HG03575 (cell line): ENCODE results near the gene COL15A1.

Source experiments
- ATAC-seq: cut with Tn5 transposase; IDR thresholded peaks from one replicate; pipeline ENCODE4 v1.9.1; 2021; ENCODE audit not compliant: unreplicated experiment, insufficient number of reproducible peaks, low FRiP score; ENCODE audit errors: extremely low read depth

COL15A1 gene

DNA sequence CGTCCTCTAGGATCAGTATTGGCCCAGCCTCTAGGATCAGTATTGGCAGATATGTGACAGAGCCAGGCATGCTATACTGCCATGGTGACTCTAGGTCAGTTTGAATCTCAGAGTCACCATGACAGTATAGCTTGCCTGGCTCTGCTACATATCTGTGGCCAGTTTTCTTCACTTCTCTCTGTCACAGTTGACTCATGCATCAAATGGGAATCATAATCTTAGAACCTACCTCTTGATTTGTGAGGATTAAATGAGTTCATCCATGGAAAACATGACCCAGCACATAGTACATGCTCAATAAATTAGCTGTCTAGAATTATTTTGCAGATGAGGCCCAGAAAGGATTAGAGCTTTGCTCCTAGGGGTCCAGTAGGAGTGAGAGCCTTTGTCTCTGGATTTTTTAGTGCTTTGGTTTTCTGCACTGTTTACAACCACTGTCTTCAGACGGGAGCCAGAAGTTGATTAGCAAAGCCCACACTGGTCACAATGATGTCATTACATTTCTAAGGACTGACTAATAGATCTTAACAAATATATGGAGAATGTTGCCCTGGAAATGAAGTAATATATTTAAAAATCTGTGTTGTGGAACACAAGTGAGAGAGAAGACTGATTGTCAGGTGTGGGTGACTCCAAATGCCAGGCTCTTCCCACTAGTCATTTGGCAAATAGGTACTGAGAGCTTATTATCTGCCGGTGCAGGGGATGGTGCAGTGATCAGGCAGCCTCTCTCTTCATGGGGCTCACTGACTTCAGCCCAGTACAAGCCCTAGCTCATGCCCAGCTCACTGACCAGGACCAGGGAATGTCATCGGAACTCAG is 76.0 kb downstream of the COL15A1 start:
- no peak for ATAC-seq

DNA sequence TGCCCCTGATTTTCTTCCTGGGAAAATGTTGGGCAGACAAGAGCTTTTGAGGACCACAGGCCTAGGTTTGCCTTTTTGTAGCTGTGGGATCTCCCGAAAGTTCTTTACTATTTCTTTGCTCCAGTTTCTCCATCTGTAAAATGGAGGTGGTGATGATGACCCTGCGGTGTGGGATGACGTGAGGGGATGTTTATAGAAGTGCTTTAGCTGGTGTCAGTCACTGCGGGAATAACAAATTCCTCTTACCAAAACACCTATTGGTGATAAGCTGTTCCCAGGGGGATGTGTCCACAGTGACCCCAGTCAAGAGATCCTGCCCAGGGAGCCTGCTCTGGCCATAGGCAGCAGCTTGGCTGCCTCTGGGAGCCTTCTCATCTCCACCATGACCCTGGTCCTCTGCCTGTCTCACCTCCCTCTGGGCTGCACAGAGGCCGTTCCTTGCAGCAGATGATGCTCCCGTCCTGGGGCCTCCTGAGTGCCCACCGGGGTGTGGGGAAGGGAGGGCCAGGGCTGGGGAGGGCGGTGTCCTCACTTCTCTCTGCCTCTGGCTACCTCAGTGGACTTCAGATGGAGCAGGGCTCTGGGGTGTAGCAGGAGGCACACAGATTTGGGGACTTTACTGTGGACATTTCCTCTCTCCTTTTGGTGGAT is 77.2 kb downstream of the COL15A1 start:
- no peak for ATAC-seq

DNA sequence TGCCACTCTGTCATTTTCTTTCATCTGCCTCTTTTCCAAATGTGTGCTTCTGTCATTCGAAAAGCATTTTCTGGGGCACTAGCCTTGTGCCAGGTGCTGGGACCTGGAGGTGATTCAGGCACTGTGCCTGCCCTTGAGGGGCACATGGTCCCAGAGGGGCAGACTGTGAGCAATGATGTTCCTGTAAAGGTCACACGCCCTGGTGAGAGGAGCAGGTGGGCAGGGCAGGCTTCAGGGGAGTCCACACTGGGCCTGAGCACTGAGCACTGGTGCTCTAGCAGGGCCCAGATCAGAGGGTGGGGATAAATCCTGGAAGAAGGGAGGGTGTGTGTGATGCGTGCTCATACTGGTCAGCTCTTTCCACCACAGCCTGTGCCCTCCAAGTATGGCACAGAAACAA is 77.8 kb downstream of the COL15A1 start:
- ATAC-seq: no peak

DNA sequence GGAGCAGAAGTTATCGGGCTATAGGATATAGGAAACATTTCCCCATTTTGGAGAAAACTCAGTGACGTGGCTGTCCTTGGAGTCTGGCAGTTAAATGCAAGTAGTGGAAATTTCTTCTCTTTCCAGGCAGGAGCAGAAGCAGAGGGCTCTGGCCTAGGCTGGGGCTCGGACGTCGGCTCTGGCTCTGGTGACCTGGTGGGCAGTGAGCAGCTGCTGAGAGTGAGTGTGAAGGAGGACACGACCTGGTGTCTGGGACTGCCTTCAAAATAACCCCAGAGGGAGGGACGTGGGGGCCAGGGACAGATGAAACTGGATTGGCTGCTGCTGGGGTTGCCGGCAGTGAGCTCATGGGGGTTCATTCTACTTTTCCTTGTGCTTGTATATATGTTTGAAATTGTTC is 79.5 kb downstream of the COL15A1 start:
- no peak for ATAC-seq

DNA sequence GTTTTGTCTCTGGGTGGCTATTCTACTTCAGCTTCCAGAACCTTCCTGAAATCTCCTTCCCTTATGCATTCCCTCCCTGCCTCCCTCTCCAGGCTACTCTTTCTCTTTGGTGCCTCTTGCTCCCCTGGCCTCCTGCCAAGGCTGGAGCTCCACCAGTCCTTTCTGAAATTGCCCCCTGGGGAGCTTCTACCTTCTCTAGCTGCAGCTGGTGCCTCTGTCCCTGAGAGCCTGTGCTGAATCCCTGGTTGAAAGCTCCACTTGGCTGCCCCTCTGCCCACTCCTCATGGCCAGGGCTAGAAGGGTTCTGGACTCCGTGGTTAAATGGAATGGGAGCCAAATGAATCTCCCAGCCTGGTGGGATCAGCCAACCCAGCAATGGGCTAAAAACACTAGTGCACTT is 80.1 kb downstream of the COL15A1 start:
- no peak for ATAC-seq

DNA sequence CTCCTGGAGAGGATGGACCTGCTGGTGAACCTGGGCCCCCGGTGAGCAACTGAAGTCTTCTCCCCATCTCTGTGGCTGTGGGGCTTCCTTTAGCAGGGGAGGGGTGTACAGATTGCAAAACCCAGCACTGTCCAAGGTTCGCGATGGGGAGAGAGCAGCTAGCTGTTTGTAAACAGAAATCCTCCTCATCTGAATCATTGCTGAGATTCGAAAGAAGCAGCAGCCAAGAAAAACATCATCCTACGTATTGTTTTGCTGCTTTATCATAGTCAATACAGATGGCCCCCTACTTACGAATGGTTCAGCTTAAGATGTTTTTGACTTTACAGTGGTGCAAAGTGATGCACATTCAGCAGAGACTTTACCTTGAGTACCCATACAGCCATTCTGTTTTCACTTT is 81.3 kb downstream of the COL15A1 start:
- ATAC-seq: no peak

DNA sequence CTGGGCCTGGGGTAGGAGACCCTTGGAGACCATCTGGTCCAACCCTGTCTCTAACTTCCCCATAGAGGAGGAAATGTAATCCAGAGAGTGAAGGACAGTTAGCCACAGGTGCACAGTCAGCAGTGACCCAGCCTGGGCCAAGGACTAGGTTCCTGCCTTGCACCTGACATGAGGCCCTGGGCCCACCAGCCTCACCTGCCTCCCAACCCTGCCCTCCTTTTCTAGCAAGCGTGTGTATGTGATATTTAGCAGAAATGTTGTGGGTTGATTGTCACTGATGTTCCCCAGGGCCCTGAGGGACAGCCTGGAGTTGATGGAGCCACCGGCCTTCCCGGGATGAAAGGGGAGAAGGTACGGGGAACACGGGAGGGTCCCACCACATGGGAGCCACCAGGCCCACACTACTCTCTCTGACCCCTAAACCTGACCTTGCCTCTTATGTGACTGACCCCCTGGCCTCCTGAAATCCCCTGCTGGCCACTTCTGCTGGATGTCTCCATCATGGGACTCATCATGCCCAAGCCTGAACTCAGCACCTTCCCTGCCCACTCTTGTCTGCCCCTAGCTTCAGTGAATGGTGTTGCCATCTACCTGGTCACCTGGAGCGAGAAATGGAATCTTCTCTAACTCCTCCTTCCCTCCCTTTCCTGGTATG is 82.0 kb downstream of the COL15A1 start:
- ATAC-seq: no peak

DNA sequence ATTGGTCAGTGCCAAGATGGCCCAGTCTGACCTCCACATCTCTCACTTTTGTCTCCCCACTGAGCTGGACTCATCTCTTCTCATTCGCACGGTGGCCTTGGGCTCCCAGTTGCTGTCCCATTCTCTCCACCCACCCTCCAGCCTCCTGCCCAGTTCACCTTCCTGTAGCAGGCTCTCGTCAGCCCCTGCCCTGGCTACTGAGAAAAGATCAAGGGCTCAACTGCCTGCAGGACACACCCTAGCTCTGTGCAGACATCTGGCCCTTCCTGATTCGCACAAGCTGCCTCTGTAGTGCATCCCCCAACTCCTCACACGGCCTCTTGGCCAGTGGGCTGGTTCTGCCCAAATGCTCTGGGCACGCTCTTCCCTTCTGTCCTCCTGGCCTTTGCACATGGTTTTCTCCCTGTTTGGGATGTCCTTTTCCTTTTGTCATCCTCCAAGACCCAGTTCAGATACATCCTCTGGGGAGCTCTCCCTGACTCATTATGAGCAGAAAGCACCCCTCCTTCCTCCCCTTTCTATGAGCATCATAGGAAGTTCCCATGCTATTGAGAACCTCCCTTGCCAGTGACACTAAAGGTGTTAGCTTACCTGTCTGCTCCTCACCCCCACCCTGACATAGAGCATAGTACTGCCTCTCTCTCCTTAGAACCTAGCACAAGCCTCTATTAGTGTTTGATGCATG is 82.7 kb downstream of the COL15A1 start:
- ATAC-seq: no peak

DNA sequence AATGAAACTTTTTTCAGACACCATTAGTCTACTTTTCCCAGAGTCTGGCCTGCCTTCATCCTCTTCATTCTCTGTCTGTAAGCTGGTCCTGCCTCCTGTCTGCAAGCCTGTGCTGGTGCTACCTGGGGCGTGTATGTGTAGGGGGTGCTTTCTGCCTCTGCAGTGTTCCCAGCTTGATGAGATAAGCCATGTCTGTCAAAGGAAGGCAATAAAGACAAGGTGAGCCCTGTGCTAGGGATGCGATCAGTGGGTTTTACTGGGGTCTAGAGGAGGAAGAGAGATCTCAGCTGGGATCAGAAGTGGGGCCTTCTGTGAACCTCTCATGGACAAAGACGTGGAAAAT is 83.2 kb downstream of the COL15A1 start:
- no peak for ATAC-seq

DNA sequence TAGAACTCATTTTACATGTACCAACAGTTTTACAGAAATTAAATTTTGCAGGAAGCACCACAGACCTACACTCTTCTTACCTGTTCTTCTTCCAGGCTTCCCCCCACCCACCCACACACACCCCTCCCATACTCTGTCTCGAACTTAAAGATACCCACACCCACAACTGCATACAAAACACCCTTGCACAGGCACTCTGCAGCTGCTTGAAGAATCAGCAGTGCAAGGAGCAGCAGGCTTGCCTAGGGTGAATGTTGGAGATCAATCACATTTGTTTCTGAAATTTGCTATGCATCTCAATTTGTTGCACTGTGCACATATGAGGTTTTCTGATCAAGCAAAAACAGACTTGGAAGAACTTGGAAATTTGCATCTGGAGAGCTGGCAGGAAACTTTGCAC is 83.7 kb downstream of the COL15A1 start:
- no peak for ATAC-seq

DNA sequence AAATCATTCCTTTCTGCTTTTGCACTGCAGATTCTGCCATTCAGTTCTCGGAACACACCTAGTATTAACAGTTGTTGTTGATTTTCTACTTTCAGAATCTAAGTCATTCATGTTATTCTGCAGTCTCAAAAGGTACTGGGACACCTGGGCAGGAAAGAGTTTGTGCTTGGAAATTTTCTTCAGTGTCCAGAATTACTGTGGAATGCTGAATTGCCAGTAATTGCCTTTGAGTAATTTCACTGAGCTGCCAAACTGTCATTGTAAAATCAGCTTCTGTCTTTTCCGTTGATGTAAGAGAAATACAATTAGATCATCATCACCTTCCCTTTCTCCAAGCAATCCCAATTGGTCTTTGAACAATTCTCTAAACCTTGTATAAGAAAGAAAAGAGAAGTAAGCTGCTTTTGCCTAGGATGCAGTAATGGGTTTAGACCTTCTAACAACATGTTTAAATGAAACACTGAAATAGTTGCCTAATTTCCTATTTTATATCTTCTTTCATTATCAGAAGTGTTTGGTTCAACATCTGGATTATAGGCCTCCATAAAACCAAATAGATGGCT is 85.5 kb downstream of the COL15A1 start:
- ATAC-seq: no peak

DNA sequence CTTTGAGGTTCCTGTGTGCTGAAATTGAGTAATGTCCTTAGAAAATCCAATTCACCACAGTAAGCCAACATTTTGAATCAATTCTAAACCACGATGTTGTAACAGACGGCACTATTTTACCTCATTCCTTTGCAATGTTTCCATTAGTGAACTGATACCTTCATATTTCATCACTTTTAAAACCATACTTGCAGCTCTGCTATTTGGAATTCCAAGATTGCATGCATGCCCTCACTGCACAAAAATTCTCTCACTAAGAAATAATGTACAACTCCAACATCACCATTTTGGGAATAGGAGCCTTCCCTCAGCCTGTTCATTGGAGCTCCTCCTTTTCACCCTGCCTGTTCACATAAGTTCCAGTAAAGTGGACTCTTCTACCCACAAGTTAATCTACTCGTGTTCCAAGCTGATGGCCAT is 86.4 kb downstream of the COL15A1 start:
- ATAC-seq: no peak

DNA sequence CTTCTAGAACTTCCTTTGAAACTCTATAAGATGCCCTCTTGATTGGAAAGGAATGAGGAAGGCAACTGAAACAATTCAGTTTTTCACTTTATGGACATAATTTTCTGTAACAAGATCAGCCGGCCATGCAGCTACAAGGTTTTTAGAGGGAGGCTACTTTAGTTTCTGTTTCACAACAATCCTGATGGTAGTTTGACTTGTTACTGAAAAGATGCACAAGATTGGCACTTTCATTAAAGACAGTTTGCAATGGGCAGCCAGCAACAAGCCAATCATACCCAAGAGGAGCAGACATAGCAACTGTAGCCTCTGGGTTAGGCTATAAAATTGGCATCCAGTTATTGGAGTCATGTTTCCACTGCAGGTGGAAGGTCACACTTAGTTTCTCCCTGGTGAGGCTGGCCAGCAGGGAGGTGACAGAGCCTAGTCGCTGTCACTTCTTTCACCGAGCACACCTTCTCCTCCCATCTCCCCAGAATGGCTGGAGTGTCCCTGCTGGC is 87.0 kb downstream of the COL15A1 start:
- ATAC-seq: no peak

DNA sequence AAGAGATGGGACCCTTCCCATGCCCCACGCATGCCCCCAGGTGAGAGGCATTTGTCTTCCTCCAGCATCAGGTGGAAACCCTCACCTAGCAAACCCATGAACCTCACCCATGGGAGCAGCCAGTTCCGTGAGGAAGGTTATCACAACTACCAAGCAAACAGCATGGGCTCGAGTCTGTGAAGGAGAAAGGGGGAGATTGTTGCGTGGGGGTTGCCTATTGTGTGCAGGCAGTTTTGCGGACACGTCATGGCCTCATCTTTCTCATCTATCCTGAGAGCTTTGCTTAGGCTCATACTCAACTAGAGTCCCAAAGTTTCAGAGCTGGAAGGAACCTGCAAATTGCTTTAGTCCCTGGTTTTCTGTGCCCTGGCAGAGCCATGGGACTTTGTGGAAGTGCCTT is 87.6 kb downstream of the COL15A1 start:
- no peak for ATAC-seq

DNA sequence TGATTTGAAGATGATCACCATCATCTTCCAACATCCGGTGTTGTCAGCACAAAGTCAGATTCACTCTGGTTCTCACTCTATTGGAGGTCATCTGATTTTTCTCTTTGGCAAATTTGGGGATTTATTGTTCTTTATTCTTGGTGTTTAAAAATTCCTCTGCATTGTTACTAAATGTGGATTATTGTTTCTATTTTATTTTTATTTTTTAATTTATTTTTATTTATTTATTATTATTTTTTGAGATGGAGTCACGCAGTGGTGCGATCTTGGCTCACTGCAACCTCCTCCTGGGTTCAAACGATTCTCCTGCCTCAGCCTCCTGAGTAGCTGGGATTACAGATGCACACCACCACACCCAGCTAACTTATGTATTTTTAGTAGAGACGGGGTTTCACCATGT is 88.3 kb downstream of the COL15A1 start:
- no peak for ATAC-seq

DNA sequence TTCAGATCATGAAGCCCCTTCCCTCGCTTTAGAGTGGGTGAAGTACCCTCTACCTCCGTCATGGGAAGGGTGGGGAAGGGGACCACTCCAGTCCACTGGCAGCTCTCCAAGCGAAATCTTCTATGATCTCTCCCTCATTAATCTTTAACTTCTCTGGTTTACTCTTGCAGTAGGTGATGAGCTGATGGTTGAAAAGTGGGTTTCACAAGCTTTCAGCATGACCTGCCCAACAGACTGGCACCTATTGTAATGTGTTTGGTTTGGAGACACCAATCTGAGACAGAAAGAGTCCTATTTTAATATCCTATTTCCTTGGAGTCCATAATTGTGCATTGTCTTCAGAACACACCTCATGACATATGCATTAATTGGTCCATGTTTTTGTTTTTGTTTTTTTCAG is 90.4 kb downstream of the COL15A1 start:
- ATAC-seq: no peak

DNA sequence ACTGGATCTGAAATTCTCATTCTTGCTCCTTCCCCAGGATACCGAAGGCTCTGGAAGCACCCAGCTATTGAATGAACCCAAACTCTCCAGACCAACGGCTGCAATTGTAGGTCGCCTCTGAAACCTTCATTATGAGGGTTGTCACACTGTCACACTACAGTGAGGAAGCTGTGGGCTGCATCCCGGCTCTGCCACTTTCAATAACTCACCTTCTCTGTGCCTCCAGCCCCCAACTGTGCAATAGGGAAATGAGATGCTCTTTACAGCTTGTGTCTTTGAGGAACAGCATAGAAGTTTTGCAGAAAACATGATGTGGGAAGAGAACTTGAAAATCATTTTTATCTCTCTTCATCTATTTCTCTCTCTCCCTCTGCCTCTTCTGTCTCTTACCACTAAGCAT is 91.6 kb downstream of the COL15A1 start:
- ATAC-seq: no peak

DNA sequence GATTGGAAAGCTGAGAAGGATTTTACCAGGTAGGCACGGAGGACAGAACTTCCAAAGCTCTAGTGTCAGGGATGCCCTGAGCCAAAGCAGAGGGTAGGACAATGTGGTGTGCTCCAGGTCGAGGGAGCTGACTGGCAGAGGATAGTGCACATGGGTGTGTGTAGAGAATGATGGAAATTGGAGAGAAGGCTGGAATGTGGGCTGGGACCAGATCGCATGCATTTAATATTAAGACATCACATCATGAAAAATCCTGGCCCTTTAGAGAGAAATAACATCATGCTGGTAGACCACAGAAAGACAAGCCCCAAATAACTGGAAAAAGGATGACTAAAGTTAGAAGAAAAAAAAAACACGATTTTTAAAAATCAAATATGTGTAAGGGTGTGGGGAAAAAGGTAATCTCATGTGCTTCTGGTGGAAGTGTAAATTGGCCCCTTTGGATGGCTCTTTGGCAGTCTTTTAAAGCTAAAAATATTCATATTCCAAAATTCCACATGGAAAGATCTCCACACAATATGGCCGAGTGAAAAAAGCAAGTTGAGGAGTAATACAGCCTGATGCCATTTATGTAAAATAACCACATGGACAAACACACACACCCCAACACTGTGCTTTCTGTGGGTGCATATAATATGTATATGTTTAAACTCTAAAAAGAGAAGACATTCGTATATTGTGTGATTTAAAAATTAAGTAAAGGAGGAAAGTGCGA is 94.2 kb downstream of the COL15A1 start:
- ATAC-seq: no peak

DNA sequence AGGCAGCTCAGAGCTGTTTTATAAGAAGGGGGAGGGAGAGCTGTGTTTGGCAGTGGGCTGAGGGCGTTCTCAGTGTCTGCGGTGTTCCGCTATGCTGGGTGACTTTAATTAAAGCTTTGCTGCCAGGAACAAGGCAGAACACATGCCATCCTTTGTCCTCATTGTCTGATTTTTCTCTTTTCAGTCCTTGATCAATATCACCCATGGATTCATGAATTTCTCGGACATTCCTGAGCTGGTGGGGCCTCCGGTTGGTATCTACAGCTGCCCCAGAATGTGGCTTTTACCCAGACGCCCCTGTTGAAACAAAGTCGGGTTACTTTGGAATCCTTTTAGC is 94.7 kb downstream of the COL15A1 start:
- no peak for ATAC-seq
